Activated CD4-positive, alpha-beta T cell treated with anti-CD3 and anti-CD28 coated beads for 4 hours (primary cell): ENCODE results near the gene FAM168A.

Source experiments
- DNase-seq, 2 donors: peaks; one replicate each; pipeline ENCODE4 v3.0.0-alpha.2; 2020

FAM168A gene

DNA sequence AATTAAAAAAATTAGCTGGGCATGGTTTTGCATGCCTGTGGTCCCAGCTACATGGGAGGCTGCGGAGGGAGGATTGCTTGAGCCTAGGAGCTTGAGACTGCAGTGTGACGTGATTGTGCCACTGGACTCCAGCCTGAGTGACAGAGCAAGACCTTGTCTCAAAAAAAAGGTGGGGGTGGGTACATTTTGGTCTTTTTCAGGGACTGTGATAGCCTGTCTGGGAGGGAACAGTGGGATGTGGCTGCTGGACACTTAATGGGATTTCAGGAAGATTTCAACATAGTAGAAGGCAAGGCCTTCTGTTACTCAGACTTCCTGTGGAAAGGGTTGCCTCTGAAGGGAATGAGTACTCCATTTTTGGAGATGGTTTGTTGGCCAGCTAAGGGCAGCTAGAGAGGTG lies 181.1 kb downstream of the FAM168A start:
- no peak for DNase-seq

DNA sequence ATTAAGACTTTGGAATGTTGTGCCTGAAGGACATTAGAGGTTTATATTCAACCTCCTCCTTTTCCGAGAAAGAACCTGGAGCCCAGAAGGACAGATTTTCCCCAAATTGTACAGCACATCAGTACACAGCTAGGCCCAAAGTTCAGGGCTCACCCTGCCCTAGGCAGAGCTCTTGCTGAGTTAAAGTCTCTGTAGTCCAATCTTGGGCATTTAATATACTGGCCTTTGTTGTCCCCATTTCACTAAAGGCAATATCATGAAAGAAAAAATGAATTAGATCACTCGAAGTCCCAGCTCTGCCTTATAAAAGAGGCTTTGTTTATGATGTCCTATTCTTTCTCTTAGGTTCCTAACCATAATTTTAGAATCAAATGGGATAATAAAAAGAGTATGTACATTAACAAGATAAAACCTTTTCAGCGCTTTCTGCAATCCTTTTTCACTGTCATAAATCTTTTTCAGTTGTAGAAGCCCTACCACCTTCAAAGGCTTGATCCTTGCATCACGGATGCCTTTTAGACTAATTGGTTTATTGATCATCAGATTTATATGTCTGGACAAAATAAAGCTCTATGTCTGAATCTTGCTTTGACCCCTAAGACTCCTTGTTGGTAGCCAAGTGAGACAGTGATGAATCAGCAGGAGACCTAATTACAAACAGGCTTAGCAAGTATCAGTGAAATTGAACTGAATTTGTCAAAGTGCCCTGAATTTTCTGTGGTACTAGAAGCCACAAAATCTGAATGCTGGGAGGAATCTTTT lies 181.9 kb downstream of the FAM168A start:
- no peak for DNase-seq

DNA sequence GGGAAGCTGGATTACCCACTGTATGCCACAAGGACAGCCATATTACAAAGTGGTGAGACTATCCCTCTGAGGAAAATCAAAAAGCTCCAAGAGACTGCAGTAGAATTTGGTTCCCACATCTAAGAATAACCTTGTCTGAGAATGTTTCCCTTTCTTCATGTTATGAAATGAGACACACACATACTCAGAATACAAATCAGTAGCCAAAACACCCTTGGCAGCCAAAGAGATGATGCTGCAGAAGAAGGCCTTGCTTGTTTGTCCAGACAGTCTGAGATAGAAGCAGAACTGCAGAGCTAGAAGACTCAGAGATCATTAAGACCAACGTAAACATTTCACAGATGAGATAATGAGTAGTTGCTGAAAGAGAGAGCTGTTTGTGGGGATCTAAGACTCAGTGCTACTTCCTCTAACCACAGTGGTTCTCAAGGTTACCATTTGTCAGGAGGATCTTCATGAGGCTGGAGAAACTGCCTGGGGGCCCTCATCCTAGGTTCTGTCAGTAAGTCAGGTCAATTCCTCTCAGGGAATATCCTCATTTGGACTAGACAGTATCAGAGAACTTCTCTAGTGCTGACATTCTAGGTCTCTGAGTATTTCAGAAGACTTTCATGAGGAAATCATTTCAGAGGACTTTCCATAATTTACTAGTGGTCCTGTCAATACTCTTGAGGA lies 182.8 kb downstream of the FAM168A start:
- DNase-seq: no peak

DNA sequence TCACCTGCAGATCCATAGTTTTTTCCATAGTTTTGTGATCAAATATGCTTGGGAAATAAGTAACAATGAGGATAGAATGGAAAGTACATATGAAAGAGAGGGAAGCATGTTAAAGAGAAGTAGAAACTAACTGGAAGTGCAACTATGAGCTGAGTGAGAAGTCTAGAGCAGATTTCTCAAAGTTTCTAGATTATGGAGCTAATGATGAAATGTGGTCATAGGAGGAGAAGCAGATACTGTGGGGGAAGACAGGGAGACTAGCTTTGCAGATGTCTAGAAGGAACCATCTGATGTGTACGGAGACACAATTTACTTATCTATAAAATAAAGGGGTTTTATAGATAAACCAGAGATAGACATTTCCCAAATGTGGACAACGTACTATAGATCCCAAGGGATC lies 184.7 kb downstream of the FAM168A start:
- no peak for DNase-seq

- no peak for DNase-seq
Observed at GRCh38 chr11:73412308-73412707, 185.6 kb downstream of the FAM168A start.

- DNase-seq: no peak
Observed at GRCh38 chr11:73411031-73411430, 186.9 kb downstream of the FAM168A start.

DNA sequence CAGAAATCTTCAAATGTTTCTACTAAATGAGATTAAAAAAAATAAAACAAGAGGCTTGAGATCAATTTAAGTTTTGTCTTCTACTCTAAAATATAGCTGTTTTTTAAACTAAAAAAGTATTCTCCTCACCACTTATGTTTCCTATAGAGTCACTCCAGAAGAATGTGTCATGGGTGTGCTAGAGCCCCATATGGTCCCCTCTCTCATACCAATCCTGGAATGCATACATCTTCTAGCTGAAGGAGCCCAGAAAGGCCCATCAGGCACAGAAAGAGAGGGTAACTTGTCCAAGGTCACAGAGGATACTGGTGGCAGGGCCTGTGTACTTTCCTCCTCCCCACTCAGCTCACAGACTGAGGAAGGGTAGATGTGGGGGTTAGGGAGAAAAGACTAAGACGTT lies 187.3 kb downstream of the FAM168A start:
- no peak for DNase-seq

- DNase-seq: no peak
Observed at GRCh38 chr11:73409431-73409830, 188.5 kb downstream of the FAM168A start.

- DNase-seq: no peak
Observed at GRCh38 chr11:73406619-73407018, 191.3 kb downstream of the FAM168A start.

GRCh38 chr11:73406131-73406530 lies 191.8 kb downstream of the FAM168A start:
- DNase-seq: no peak

GRCh38 chr11:73405146-73405510 lies 192.8 kb downstream of the FAM168A start:
- no peak for DNase-seq

GRCh38 chr11:73404506-73405145 lies 193.3 kb downstream of the FAM168A start:
- DNase-seq: no peak

DNA sequence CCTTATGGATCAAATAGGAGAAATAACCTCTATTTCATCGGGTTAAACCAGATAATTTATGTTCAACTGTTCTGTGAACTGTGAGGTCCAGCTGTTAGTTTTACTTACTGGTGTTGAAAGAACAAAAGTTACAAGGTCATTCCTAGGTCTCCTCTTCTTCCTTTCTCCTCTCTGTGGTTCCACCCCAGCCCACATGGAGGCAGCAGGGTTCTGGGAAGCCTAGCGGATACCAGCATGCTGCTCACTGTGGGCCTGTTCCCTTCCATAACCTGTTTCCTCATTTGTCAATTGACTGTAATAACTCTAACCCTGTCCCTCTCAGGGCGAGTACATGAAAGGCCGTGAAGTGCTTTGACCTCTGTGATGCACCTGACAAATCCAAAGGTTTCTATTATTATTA lies 193.9 kb downstream of the FAM168A start:
- DNase-seq: no peak

DNA sequence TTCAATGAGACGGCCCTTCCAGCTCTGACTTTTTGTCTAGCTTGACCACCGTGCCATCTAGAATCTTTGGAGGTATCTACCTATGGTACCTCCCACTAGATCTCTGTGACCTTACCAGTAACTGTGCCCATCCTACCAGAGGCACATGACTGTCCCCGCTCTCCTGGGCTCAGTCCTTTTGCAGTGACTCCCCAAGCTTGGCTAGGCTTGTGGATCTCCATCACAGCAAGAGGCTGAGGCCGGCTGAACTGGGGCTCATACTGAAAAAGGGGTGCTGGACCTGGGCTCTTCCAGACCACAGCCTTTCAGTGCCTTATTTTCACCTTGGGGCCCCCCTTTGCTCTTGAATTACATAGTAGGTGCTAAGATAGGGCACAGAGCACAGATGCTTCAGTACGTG lies 194.4 kb downstream of the FAM168A start:
- DNase-seq: no peak

- no peak for DNase-seq
Observed at GRCh38 chr11:73402834-73403185, 195.1 kb downstream of the FAM168A start.

GRCh38 chr11:73401924-73402833 lies 195.7 kb downstream of the FAM168A start:
- no peak for DNase-seq

DNA sequence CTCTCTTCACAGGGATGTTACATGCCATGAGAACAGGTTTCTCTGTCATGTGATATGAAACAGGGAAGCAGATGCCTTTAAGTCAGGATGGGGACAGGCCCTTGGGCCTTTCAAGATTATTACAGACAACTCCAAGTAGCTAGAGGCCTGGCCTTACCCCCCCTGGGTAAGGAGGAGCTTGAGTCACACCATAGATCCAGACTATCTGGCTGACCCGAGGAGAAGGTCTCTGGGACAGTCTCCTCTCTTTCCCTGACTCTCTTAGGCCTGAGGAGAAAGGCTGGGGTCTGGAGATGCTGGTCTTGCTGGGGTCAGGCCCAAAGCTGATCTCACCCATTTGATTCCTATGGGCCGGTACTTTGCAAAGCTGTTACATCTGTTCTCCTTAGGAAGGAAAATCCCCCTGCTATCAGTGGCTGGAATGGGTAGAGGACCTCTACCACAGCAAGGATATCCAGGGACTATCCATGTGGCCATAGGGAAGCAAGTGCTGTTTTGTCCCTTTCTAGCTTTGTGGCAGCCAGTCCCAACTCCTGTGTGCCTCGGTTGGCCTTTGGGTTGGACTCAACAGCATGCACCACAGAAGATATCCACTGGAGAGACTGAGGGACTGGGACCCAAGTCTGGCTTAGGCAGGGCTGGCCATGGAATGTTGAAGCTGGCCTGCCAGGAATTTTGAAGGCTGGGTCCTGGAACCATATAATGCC lies 196.5 kb downstream of the FAM168A start:
- no peak for DNase-seq

GRCh38 chr11:73400293-73400692 lies 197.6 kb downstream of the FAM168A start:
- no peak for DNase-seq

GRCh38 chr11:73399636-73400035 lies 198.3 kb downstream of the FAM168A start:
- DNase-seq: no peak

DNA sequence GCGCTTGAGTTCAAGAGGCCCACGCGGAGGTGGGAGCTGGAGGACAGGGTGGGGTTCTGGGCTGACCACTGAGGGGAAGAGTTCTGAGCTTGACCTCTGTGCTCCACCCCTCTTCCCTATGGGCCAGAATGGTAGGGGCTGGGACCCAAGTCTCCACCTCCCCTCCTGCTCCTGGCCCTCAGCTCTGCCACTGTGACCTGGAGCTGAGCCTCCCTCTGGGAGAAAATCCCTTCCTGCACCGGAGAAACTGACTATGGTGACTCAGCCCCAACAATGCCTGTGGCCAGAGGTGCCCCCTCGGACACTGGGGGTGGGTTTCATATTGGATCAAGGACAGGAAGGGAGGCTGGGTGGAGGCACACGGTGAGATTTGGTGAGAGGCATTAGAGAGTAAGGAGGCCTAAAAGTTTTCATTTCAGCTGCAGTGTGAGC lies 198.7 kb downstream of the FAM168A start:
- no peak for DNase-seq

DNA sequence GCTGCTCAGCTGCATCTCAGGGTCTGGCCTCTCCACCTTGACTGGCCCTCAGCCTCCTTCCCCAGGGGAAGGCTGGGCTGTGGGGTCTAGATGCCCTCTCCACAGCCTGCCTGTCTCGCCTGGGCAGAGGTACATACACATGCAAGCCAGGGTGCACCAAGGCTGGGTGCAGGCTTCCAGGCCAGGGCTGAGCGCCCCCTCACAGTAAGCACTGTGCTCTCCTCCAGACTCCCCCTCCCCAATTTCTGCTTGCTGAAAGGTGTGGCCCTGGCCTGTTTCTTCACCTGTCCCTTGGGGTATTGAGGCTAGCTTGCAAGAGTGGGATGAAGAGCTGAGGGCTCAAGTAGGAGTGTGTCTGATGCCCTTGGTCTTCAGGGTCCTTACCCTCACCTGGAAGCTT lies 199.2 kb downstream of the FAM168A start:
- DNase-seq: no peak

- DNase-seq: no peak
Observed at GRCh38 chr11:73398132-73398526, 199.8 kb downstream of the FAM168A start.
